ENCODE data around the gene TMEM131L.

TMEM131L gene

DNA sequence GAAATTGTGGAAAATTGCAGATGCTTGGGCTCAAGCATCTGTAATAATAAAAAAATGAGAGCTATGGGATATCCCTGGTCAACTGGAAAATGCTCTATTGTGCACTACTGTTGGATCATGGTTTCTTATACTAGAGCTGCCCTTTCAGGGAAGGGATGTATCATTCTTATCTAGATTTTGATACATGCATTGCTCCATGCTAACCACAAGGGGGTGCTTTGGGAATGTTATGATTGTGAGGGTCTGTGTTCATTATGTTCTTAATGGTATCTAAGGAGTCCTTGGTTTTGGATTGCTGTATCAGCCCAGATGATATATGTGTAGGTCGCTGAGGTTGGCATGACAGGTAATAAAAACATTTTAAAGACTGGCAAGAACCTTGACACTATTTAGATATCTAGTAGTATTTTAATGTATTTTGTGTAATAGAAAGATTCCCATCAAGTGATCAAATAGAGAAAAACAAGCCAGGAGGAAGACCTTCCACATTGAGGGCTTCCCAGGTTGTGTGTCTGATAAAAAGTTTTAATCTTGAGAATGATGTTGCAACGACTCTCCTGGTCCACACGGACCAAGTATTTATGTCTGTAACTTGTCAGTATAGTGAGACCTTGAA lies 168.7 kb downstream of the TMEM131L start:
- no peak for DNase-seq

GRCh38 chr4:153635846-153636245 lies 169.7 kb downstream of the TMEM131L start:
- DNase-seq, result no peak

- no peak for DNase-seq
These were observed 171.0 kb downstream of the TMEM131L start for GRCh38 chr4:153637201-153637600.

DNA sequence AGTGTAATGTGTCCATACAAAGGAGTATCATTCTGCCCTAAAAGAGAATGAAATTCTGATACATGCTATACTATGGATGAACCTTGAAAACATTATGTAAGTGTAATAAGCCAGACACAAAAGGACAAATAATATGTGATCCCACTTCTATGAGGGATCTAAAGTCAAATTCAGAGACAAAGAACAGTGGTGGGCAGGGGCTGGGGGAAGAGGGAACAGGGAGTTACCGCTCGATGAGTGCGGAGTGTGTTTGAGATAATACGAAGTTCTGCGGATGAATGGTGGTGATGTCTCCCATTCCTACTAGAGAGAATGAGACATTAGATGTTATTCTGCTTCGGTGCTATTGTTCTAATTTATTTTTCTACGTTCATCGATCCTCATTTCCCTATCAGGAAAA lies 171.9 kb downstream of the TMEM131L start:
- no peak for DNase-seq

GRCh38 chr4:153638999-153639398 lies 172.8 kb downstream of the TMEM131L start:
- no peak for DNase-seq

DNA sequence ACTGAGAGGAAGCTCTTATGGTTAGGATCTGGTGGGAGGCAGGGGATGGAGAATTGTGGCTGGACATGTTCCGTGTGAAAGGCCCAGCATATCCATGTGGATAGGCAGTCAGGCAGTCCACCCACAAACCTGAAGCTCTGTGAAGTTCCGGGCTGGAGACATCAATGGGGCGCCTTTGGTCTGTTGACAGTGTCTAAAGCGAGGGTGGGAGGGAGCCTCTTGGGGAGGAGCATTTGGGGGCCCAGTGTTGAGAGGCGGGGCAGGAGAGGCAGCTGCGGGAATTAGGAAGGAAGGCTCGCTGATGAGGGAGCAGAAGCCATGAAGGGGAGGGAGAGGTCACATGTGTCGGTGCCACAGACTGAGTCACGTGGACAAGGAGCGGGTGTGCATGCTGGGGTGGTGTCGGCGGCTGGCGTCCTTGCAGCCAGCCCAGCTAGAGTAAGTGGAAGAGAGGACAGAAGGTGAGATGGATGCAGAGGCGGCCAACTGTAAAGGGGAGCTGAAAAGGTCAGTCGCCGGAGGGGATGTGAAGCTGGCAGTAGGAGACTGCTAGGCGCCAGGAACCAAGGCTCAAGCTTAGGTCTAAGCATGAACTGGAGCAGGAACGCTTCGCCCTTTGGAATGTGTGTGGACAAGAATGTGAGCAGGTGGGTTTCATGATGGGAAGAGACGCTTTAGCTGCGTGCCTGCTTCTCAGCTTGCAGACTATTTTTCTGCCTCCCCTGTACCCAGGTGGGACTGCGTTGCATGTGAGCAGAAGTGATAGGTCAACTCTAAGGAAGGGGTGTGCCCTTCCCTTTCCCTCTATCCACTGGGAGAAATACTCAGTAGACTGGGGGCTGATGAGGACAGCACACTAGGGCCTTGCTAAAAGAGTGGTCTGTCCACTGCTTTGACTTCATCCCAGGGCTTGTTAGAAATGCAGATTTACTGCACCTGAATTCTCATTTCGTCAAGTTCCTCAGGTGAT lies 174.0 kb downstream of the TMEM131L start:
- no peak for DNase-seq

DNA sequence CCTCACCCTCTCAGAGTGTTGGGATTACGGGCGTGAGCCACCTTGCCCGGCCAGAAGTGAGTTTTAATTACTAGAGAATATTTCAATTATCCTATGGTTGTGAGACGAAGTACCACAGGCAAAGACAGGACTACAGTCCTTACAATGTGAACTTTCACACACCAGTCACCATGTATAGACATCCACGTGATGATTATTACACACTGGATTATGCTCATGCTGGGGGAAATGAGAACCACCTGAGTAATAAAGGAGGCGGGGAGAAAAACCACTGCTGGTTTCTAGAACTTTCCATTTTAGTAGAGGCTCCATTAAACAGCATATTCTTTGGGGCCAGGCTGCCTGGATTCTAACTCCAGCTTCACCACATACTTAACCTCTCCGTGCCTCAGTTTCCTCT lies 175.4 kb downstream of the TMEM131L start:
- DNase-seq, result no peak

DNA sequence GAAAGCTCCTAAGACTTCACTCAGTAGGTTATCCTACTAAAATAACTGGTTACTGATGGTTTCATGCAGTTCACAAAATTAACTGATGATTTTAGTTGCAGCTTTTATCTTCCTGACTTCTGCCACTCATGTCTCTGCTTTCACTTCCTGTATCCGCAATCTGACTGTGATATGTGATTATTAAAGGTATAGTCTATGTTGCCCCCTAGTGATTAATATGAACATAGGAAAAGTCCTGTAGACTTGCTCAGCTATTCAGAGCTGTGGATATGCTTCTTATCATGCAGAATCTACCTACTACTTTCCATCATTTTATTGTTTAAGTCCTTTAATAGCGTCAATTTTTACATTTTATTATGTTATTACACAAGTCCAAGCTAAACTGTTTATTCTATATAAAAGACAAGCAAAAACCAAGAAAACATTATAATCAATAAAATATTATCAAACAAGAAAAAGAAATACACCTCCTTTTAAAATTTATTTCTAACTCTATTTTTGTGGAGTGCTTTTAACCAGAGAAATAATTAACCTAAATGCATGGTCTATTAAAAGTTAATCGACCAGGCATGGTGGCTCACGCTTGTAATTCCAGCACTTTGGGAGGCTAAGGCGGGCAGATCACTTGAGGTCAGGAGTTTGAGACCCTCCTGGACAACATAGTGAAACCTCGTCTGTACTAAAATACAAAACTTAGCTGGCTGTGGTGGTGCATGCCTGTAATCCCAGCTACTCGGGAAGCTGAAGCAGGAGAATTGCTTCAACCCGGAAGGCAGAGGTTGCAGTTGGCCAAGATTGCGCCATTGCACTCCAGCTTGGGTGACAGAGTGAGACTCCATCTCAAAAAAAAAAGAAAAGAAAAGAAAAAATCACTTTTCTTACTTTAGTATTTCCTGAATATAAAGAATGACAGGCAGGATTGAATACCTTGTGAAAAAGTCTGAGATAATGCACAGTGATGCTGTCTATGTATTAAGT lies 177.5 kb downstream of the TMEM131L start:
- peak in 1 of 5 donors; percentile 74 for DNase-seq

- no peak for DNase-seq
These were observed 179.0 kb downstream of the TMEM131L start for GRCh38 chr4:153645183-153645582.

- no peak for DNase-seq
These were observed 180.1 kb downstream of the TMEM131L start for GRCh38 chr4:153646261-153646660.

DNA sequence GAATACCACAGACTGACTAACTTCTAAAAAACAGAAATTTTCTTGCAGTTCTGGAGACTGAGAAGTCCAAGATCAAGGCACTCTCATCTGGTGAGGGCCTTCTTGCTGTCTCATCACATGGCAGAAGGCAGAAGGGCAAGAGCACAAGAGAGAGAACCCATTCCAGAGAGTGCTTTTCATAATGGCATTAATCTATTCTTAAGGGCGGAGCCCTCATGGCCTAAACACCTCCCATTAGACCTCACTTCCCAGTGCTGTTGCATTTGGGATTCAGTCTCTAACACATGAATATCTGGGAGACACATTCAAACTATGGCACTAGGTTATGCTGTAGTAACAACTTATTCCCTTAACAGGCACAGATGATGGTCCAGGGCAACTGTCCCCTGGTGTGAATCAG lies 180.8 kb downstream of the TMEM131L start:
- no peak for DNase-seq

GRCh38 chr4:153647975-153648374 lies 181.8 kb downstream of the TMEM131L start:
- DNase-seq, result no peak

DNA sequence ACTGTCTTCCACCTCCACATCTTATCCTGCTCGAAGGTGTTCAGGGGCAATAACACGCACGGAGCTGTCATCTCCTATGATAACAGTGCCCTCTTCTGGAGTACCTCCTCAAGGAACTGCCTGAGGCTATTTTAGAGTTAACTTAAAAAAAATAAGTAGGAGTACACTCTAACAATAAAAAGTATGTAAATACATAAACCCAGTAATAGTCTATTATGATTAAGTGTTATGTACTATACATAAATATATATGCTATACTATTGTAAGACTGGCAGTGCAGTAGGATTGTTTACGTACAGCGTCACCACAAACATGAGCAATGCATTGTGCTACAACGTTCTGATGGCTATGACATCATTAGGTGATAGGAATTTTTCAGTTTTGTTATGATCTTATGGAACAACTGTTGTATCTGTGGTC lies 183.4 kb downstream of the TMEM131L start:
- DNase-seq, result peak in 1 of 5 donors; percentile 39

DNA sequence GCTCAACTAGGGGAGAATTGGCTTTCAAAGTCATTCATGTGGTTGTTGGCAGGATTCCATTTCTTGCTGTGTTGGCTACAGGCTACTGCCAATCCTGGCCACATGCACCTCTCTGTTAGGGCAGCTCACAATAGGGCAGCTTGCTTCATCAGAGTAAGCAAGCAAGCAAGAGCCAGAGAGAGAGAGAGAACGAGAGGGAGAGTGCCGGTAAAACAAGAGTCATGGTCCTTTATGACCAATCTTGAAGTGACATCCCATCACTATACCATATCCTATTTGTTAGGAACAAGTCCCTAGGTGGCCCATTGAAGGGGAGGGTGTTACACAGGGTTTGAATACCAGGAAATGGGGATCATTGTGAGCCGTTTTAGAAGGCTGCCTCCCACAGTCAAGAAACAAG lies 185.0 kb downstream of the TMEM131L start:
- no peak for DNase-seq

- DNase-seq, result peak in 3 of 5 donors; percentile 7 to 79 (median 25)
These were observed 185.4 kb downstream of the TMEM131L start for GRCh38 chr4:153651587-153651986.

DNA sequence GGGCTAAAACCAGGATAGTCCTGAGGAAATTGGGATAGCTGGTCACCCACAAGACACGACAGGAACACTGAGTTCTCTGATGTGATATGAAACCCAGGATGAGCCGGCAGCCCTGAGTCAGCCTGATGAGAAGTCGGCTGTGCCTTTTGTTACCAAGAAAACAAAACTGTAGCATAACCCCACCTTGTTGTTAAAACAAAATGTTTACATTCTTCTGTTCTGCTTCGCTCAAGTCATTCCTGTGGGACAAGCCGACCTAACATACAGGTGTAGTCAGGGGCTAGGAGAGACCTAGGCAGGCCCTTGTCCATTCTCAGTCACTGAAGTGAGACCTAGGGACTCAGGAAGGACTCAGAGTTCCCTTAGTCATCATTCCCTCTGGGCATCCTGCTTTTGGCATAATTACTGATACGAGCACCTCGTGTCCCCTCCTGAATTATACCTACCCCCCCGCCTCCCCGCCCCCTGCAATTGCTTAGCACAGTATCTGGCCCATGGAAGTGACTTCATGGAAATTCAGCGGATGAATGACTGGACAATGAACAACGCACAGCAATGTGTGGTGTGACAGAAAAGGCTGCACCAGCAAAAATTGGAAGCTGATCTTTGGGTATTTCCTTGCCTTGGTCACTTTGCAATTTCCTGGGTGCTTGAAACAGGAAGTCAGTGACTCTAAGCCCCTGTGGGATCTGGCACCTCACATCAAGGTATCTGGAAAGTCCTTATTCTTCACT lies 186.1 kb downstream of the TMEM131L start:
- peak in 1 of 5 donors; percentile 21 for DNase-seq

- DNase-seq, result no peak
These were observed 188.9 kb downstream of the TMEM131L start for GRCh38 chr4:153655002-153655541.

DNA sequence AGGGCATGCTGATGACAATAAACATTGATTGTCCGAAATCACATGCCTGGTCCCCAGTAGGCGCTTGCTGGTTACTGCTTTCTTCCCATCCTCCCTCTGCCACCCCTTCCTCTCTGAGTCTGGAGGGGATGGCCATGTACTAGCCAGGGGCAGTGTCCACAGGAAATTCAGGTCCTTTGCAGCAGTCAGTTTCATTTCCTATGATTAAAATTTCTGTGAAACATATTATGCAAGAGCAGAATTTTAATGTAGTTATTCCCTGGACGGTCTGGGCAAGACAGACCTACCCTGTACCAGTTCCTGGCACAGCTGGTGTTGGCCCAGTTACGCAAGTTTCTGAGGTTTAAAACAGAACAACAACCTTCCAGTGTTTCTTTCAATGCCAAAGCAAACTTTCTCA lies 189.8 kb downstream of the TMEM131L start:
- no peak for DNase-seq

DNA sequence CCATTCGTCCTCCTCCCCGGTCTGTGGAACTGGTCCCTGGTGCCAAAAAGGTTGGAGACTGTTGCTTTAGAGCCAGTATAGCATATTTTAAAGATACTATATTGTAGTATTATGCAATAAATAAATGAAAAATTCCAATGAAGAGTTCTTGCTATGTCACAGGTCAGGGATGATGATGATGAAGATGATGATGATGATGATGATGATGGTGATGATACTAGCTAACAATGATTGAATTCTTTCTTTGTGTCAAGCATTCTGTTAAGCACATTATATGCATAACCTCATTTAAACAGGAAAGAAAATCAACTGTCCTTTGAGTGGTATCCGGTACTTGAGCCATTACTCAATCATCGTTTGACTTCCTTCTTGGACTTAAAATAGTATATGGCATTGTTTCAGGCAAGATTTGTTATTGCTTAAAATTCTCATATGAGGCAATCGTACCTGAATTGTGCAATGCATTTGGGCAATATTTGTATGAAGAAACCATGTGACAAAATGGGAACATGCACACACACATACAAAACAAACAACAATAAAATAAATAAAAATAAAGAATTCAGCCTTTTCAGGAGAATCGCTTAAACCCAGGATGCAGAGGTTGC lies 195.2 kb downstream of the TMEM131L start:
- no peak for DNase-seq

DNA sequence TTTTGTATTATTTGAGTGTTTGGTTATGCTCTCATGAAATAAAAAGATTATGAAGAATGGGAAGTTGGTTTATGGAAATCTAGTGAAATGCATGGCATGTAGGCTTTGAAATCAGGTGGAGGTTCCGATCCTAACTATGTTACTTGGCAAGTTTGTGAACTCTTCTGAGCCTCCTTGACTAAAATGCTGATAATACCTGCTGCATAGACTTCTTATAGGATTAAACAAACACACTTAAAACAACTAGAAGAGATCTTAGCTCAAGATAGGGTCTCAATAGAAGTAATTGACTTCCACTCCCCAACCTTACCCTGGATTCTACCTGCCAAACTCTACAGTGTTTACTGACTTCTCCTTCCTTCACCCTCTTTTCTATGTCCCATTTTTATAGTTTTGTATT lies 195.7 kb downstream of the TMEM131L start:
- no peak for DNase-seq

DNA sequence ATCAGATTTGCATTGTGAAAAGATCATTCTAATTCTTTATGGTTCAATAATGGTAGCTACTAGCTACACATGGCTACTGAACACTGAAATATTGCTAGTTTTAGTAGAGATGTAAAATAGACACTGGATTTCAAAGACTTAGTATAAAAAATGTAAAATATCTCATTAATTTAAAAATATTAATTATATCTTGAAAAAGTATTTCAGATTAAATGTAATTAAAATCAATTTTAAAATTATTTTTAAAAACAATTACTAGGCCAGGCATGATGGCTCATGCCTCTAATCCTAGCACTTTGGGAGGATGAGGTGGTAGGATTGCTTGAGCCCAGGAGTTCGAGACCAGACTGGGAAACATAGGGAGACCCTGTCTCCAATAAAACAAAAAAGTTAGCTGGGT lies 197.5 kb downstream of the TMEM131L start:
- DNase-seq, result no peak

Measured in T-helper 1 cell (primary cell).